DND-41 (cell line): ENCODE data around the gene TBC1D9.

ENCODE experiments used
- CTCF ChIP-seq: IDR thresholded peaks from 2 replicates; pipeline ENCODE4 v1.5.1; 2012; ENCODE audit warnings: borderline replicate concordance, low read length, moderate library complexity, mild to moderate bottlenecking; ENCODE audit not compliant: poor library complexity, severe bottlenecking; ENCODE audit errors: extremely low read depth
- EZH2 ChIP-seq: IDR thresholded peaks from 3 replicates; pipeline ENCODE4 v1.6.1; 2012; ENCODE audit warnings: borderline replicate concordance, low read depth, mild to moderate bottlenecking, moderate library complexity, low read length, inconsistent platforms; ENCODE audit not compliant: severe bottlenecking

- TF ChIP-seq CTCF, result no peak
- TF ChIP-seq EZH2, result no peak
These were observed 125.9 kb downstream of the TBC1D9 start for GRCh38 chr4:140630246-140630645.
